Measurements from ENCODE around the gene MYH11.

DNA sequence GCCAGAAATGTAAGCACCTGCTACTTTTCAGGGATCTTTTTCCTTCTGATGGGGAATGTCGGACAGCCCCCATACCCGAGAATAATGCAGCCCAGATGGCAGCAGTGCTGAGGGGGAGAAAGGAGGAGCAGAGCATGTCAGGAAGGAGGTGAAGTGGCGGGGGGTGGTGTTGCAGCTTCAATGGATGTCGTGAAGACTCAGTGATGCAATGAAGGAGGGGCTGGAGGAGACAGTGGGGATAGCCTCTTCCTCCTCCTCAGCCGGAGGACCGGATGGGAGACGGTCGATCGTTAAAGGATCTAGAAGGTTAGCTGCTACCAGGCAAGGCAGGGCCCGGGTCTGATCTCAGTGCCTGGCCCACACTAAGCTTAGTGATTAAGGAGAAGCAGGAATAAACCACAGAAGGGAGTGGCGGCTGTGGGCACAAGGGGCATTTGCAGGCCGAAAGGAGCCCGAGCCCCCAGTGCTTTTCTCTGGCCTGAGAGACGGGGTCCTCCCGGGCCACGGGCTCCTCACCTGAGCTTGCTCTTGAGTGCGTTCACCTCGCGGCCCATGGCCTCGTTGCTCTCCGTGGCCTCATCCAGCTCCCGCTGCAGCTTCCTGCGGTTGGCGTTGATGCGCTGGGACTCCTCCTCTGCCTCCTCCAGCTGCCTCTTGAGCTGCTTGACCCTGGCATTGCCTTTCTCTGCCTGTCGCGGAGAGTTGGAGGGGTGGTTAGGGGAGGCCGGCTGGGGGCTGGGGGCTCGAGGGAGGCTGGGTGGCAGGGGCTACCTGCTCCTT lies 142.2 kb downstream of the MYH11 start:
- TF ChIP-seq, protein P1, sequence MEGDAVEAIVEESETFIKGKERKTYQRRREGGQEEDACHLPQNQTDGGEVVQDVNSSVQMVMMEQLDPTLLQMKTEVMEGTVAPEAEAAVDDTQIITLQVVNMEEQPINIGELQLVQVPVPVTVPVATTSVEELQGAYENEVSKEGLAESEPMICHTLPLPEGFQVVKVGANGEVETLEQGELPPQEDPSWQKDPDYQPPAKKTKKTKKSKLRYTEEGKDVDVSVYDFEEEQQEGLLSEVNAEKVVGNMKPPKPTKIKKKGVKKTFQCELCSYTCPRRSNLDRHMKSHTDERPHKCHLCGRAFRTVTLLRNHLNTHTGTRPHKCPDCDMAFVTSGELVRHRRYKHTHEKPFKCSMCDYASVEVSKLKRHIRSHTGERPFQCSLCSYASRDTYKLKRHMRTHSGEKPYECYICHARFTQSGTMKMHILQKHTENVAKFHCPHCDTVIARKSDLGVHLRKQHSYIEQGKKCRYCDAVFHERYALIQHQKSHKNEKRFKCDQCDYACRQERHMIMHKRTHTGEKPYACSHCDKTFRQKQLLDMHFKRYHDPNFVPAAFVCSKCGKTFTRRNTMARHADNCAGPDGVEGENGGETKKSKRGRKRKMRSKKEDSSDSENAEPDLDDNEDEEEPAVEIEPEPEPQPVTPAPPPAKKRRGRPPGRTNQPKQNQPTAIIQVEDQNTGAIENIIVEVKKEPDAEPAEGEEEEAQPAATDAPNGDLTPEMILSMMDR (optimal IDR thresholded peaks at IDR 0.05 in 1 of 3, IDR thresholded peaks at IDR 0.05 in 1 of 3, conservative IDR thresholded peaks at IDR 0.05 in 1 of 3; ENCODE audit: extremely low read depth in 1 of 3, insufficient read depth in 2 of 3, low read length in 3 of 3), result no peak
- TF ChIP-seq EZH2 (IDR thresholded peaks at IDR 0.05; ENCODE audit: low read length), result no peak
